WTC11 (cell line): ENCODE measurements around the gene TGFBI. TPM values are rescaled to one million over a fixed set of nuclear protein-coding genes. Genes with fewer than 3 reads are reported as not detected.

Experiments used
- ATAC-seq: fragments of 200-7000 bp; cut with Tn5 transposase; 2 replicates; pipeline ENCODE4 v1.10.0; 2021; ENCODE audit warnings: mild to moderate bottlenecking, moderate library complexity
- CTCF ChIA-PET: fragments of 300-600 bp; sonication (Branson Sonifier 250); formaldehyde crosslinking; loops from one replicate; lab custom pipeline; 2021; ENCODE audit warnings: antibody characterized with exemption; lab: Charles Lee
- POLR2A ChIA-PET: fragments of 350-600 bp; sonication (Branson Sonifier 250); formaldehyde crosslinking; loops from one replicate; lab custom pipeline; 2021; ENCODE audit warnings: antibody characterized with exemption; lab: Charles Lee
- DNase-seq: peaks from one replicate; pipeline ENCODE4 v3.0.0; 2021; ENCODE audit warnings: low spot score
- H3K27ac Mint-ChIP-seq: 2 replicates; pipeline ENCODE4 v1.8.0; 2021; ENCODE audit warnings: mixed read lengths
- H3K27me3 Mint-ChIP-seq: 2 replicates; pipeline ENCODE4 v1.8.0; 2021; ENCODE audit warnings: low read depth, mild to moderate bottlenecking, moderate library complexity, mixed read lengths
- H3K36me3 Mint-ChIP-seq: 2 replicates; pipeline ENCODE4 v1.8.0; 2021; ENCODE audit warnings: mixed read lengths
- H3K4me1 Mint-ChIP-seq: 2 replicates; pipeline ENCODE4 v1.8.0; 2022; ENCODE audit warnings: mixed read lengths
- H3K4me3 Mint-ChIP-seq: 2 replicates; pipeline ENCODE4 v1.8.0; 2021; ENCODE audit warnings: mild to moderate bottlenecking, moderate library complexity, mixed read lengths
- H3K9me3 Mint-ChIP-seq: 2 replicates; pipeline ENCODE4 v1.8.0; 2021; ENCODE audit warnings: mixed read lengths
- CREM ChIP-seq: sonication (generic); formaldehyde crosslinking; IDR thresholded peaks from 2 replicates; pipeline ENCODE4 v1.8.1; 2022; ENCODE audit warnings: mild to moderate bottlenecking, missing genetic modification reagents, moderate library complexity
- FOXJ3 ChIP-seq: sonication (generic); formaldehyde crosslinking; IDR thresholded peaks from 2 replicates; pipeline ENCODE4 v1.9.0; 2021; ENCODE audit warnings: missing genetic modification reagents, mild to moderate bottlenecking, borderline replicate concordance
- IRF2 ChIP-seq: sonication (generic); formaldehyde crosslinking; IDR thresholded peaks from 2 replicates; pipeline ENCODE4 v1.8.0; 2022; ENCODE audit warnings: low read depth, missing genetic modification reagents, borderline replicate concordance
- NR3C1 ChIP-seq: sonication (generic); formaldehyde crosslinking; conservative IDR thresholded peaks from 2 replicates; pipeline ENCODE4 v1.8.1; 2023; ENCODE audit warnings: low read depth, mild to moderate bottlenecking, missing genetic modification reagents
- PRRX2 ChIP-seq: fragments of 250-450 bp; sonication (Bioruptor Pico); IDR thresholded peaks from 2 replicates; pipeline ENCODE4 v1.8.0; 2021; ENCODE audit warnings: mild to moderate bottlenecking
- RELA ChIP-seq: sonication (generic); formaldehyde crosslinking; IDR thresholded peaks from 2 replicates; pipeline ENCODE4 v1.8.1; 2022; ENCODE audit warnings: missing genetic modification reagents, mild to moderate bottlenecking, borderline replicate concordance
- TP53 ChIP-seq: sonication (generic); formaldehyde crosslinking; IDR thresholded peaks from 2 replicates; pipeline ENCODE4 v1.8.1; 2023; ENCODE audit warnings: mild to moderate bottlenecking, missing genetic modification reagents
- ZBTB21 ChIP-seq: sonication (generic); formaldehyde crosslinking; IDR thresholded peaks from 2 replicates; pipeline ENCODE4 v1.8.1; 2023; ENCODE audit warnings: mild to moderate bottlenecking, missing genetic modification reagents, borderline replicate concordance
- ZNF232 ChIP-seq: sonication (generic); formaldehyde crosslinking; IDR thresholded peaks from 2 replicates; pipeline ENCODE4 v1.8.0; 2022; ENCODE audit warnings: mild to moderate bottlenecking, missing genetic modification reagents
- ZNF396 ChIP-seq: fragments of 250-450 bp; sonication (Bioruptor Pico); IDR thresholded peaks from 2 replicates; pipeline ENCODE4 v1.8.0; 2021; ENCODE audit warnings: mild to moderate bottlenecking, moderate library complexity, borderline replicate concordance
- ZNF671 ChIP-seq: fragments of 250-450 bp; sonication (Bioruptor Pico); IDR thresholded peaks from 2 replicates; pipeline ENCODE4 v1.8.0; 2021; ENCODE audit warnings: mild to moderate bottlenecking
- total RNA-seq: library from RNA; stranded (reverse); gene quantifications from 3 replicates; pipeline ENCODE4 v1.2.3, GENCODE V29; 2021
- TF ChIP-seq, protein P1 (sequence below): fragments of 200-600 bp; IDR thresholded peaks from 2 replicates; pipeline ENCODE4 v1.8.0; 2022; ENCODE audit warnings: antibody characterized with exemption
- TF ChIP-seq, protein P2 (sequence below): sonication (generic); formaldehyde crosslinking; IDR thresholded peaks from 2 replicates; pipeline ENCODE4 v1.8.1; 2022; ENCODE audit warnings: low read depth, mild to moderate bottlenecking, moderate library complexity, missing genetic modification reagents, borderline replicate concordance
- TF ChIP-seq, protein P3 (sequence below): sonication (generic); formaldehyde crosslinking; IDR thresholded peaks from 2 replicates; pipeline ENCODE4 v1.8.1; 2023; ENCODE audit warnings: mild to moderate bottlenecking, missing genetic modification reagents, moderate library complexity
- TF ChIP-seq, protein P4 (sequence below): sonication (generic); formaldehyde crosslinking; IDR thresholded peaks from 2 replicates; pipeline ENCODE4 v1.8.0; 2022; ENCODE audit warnings: missing genetic modification reagents
- TF ChIP-seq, protein P5 (sequence below): sonication (generic); formaldehyde crosslinking; IDR thresholded peaks from 2 replicates; pipeline ENCODE4 v1.8.0; 2023; ENCODE audit warnings: missing genetic modification reagents, mild to moderate bottlenecking, borderline replicate concordance

Gene TGFBI
- total RNA-seq, 1 experiment from 2014 or later: 7.2 TPM

DNA sequence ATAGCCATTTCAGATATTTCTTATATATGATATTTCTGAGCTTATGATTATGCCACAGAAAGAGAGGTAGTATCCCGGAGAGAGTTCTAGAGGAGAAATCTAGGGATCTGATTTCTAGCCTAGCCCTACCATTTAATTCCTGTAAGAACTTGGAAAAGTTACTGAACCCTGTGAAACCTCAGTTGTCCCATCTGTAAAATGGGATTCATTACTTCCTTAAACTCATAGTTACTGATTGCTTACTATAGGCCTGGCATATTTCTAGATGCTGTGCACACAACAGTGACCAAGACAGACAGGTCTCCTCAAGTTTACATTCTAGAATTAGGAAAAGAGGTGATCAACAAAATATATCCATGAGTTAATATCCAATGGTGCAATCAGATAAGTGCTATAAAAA is 73.1 kb downstream of the TGFBI start (continued):
- TF ChIP-seq RELA (CRISPR knock-in tag) (no peak), NR3C1 (no peak), FOXJ3 (CRISPR knock-in tag) (no peak), CREM (CRISPR knock-in tag) (no peak), PRRX2 (CRISPR knock-in tag) (no peak)
- TF ChIP-seq, protein P1, sequence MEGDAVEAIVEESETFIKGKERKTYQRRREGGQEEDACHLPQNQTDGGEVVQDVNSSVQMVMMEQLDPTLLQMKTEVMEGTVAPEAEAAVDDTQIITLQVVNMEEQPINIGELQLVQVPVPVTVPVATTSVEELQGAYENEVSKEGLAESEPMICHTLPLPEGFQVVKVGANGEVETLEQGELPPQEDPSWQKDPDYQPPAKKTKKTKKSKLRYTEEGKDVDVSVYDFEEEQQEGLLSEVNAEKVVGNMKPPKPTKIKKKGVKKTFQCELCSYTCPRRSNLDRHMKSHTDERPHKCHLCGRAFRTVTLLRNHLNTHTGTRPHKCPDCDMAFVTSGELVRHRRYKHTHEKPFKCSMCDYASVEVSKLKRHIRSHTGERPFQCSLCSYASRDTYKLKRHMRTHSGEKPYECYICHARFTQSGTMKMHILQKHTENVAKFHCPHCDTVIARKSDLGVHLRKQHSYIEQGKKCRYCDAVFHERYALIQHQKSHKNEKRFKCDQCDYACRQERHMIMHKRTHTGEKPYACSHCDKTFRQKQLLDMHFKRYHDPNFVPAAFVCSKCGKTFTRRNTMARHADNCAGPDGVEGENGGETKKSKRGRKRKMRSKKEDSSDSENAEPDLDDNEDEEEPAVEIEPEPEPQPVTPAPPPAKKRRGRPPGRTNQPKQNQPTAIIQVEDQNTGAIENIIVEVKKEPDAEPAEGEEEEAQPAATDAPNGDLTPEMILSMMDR: no peak

DNA sequence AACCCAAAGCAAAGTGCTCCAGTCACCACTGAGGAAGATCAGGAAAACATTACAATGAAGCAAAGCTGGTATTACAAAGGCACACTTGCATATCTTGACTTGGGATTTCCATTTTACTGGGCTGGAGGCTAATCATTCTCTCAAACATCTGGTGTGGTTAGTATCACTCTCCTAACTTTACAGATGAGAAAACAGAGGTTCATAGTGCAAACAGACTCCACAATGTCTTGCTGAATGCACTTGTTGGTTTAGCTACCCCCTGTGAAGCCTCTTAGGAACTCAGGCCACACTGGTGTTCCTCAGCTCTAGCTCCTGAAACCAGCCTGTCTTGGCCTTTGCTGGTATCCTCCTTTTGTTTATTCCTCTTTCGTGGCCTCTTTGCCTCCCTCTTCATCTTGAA is 74.3 kb downstream of the TGFBI start:
- peaks cover 2% of the 10 kb centered on the region; the same call in 1 of the 2 replicates for H3K27me3 Mint-ChIP-seq
- POLR2A ChIA-PET: no interaction called here

DNA sequence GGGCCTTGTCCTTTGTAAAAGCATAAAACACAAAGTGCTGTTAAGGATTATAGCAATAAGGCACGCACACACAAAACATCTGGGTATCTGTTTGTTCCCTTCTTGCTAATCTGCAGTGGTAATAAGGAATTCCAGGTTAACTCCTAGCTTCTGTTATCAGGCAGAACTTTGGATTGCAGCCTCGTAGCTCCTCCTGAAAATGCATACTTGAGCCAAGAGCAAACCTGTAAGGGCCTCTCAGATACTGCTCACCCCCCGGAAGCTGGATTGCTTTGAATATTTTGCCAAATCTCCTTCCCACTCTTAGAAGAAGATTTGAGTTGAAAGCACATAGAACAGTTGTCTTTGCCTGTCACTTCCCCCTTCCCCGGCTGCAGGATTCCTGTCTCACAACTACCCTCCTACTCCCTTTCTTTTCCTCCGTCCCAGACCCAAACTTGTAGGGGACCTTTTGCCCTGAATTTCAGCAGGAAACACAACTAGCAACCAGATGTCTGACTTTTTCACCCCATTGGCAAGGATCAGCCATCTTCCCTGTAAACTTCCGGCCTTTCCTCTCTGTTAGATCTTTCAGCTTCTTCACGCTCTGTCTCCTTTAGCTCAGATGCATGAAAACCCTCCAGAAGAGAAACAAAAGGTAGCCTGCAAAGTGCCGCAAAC is 75.6 kb downstream of the TGFBI start:
- Mint-ChIP-seq H3K36me3 (no peaks in the 10 kb centered on the region), H3K4me3 (no peak overlapping the region), H3K4me1 (peaks cover 26% of the 10 kb centered on the region), H3K9me3 (no peaks in the 10 kb centered on the region)
- POLR2A ChIA-PET: interaction anchor here (0.5 kb wide), 1 partner anchor 13 kb away, joined by 3 read pairs; no protein-coding TSS in a partner anchor
- no peak for DNase-seq
- no peak for ATAC-seq
- no peak for TF ChIP-seq ZNF396 (CRISPR knock-in tag)
- TF ChIP-seq ZNF671: no peak
- TF ChIP-seq PRRX2 (CRISPR knock-in tag): no peak
- TF ChIP-seq ZNF232 (CRISPR knock-in tag): no peak
- TF ChIP-seq IRF2 (CRISPR knock-in tag): no peak
- no peak for TF ChIP-seq CREM (CRISPR knock-in tag)
- no peak for TF ChIP-seq ZBTB21
- TF ChIP-seq RELA (CRISPR knock-in tag): no peak
- TF ChIP-seq, protein P2, sequence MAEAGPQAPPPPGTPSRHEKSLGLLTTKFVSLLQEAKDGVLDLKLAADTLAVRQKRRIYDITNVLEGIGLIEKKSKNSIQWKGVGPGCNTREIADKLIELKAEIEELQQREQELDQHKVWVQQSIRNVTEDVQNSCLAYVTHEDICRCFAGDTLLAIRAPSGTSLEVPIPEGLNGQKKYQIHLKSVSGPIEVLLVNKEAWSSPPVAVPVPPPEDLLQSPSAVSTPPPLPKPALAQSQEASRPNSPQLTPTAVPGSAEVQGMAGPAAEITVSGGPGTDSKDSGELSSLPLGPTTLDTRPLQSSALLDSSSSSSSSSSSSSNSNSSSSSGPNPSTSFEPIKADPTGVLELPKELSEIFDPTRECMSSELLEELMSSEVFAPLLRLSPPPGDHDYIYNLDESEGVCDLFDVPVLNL (CRISPR knock-in tag): no peak
- TF ChIP-seq, protein P3, sequence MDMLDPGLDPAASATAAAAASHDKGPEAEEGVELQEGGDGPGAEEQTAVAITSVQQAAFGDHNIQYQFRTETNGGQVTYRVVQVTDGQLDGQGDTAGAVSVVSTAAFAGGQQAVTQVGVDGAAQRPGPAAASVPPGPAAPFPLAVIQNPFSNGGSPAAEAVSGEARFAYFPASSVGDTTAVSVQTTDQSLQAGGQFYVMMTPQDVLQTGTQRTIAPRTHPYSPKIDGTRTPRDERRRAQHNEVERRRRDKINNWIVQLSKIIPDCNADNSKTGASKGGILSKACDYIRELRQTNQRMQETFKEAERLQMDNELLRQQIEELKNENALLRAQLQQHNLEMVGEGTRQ (CRISPR knock-in tag): no peak
- TF ChIP-seq, protein P4, sequence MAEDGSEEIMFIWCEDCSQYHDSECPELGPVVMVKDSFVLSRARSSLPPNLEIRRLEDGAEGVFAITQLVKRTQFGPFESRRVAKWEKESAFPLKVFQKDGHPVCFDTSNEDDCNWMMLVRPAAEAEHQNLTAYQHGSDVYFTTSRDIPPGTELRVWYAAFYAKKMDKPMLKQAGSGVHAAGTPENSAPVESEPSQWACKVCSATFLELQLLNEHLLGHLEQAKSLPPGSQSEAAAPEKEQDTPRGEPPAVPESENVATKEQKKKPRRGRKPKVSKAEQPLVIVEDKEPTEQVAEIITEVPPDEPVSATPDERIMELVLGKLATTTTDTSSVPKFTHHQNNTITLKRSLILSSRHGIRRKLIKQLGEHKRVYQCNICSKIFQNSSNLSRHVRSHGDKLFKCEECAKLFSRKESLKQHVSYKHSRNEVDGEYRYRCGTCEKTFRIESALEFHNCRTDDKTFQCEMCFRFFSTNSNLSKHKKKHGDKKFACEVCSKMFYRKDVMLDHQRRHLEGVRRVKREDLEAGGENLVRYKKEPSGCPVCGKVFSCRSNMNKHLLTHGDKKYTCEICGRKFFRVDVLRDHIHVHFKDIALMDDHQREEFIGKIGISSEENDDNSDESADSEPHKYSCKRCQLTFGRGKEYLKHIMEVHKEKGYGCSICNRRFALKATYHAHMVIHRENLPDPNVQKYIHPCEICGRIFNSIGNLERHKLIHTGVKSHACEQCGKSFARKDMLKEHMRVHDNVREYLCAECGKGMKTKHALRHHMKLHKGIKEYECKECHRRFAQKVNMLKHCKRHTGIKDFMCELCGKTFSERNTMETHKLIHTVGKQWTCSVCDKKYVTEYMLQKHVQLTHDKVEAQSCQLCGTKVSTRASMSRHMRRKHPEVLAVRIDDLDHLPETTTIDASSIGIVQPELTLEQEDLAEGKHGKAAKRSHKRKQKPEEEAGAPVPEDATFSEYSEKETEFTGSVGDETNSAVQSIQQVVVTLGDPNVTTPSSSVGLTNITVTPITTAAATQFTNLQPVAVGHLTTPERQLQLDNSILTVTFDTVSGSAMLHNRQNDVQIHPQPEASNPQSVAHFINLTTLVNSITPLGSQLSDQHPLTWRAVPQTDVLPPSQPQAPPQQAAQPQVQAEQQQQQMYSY (CRISPR knock-in tag): no peak
- TF ChIP-seq, all 79 proteins: peak for 0
- CTCF ChIA-PET: interaction anchor here (1.0 to 2.5 kb wide), 3 partner anchors 22 to 108 kb away, joined by 3 to 11 read pairs (median 8); no protein-coding TSS in a partner anchor
- no peak overlapping the region for H3K27ac Mint-ChIP-seq
- no peaks in the 10 kb centered on the region; the same call in 1 of the 2 replicates for H3K27me3 Mint-ChIP-seq

More for the DNA sequence above, 74.3 kb downstream of the TGFBI start:
- CTCF ChIA-PET: interaction anchor here (2.1 kb wide), 1 partner anchor 20 kb away, joined by 11 read pairs; no protein-coding TSS in a partner anchor
- Mint-ChIP-seq H3K36me3 (no peaks in the 10 kb centered on the region), H3K9me3 (no peaks in the 10 kb centered on the region), H3K4me1 (peaks cover 32% of the 10 kb centered on the region), H3K27ac (no peak overlapping the region), H3K4me3 (no peak overlapping the region)
- ATAC-seq (no peak), DNase-seq (no peak)
- TF ChIP-seq, protein P5, sequence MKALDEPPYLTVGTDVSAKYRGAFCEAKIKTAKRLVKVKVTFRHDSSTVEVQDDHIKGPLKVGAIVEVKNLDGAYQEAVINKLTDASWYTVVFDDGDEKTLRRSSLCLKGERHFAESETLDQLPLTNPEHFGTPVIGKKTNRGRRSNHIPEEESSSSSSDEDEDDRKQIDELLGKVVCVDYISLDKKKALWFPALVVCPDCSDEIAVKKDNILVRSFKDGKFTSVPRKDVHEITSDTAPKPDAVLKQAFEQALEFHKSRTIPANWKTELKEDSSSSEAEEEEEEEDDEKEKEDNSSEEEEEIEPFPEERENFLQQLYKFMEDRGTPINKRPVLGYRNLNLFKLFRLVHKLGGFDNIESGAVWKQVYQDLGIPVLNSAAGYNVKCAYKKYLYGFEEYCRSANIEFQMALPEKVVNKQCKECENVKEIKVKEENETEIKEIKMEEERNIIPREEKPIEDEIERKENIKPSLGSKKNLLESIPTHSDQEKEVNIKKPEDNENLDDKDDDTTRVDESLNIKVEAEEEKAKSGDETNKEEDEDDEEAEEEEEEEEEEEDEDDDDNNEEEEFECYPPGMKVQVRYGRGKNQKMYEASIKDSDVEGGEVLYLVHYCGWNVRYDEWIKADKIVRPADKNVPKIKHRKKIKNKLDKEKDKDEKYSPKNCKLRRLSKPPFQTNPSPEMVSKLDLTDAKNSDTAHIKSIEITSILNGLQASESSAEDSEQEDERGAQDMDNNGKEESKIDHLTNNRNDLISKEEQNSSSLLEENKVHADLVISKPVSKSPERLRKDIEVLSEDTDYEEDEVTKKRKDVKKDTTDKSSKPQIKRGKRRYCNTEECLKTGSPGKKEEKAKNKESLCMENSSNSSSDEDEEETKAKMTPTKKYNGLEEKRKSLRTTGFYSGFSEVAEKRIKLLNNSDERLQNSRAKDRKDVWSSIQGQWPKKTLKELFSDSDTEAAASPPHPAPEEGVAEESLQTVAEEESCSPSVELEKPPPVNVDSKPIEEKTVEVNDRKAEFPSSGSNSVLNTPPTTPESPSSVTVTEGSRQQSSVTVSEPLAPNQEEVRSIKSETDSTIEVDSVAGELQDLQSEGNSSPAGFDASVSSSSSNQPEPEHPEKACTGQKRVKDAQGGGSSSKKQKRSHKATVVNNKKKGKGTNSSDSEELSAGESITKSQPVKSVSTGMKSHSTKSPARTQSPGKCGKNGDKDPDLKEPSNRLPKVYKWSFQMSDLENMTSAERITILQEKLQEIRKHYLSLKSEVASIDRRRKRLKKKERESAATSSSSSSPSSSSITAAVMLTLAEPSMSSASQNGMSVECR: no peak
- no peak for TF ChIP-seq TP53 (CRISPR knock-in tag)
